Hepatocyte (in vitro differentiated cells): ENCODE data around the gene ZBTB44. TPM values are rescaled to one million over a fixed set of nuclear protein-coding genes. Genes with fewer than 3 reads are reported as not detected.

Experiments used
- DNase-seq: peaks from one replicate; pipeline ENCODE4 v3.0.0-alpha.2; 2016; ENCODE audit warnings: low spot score
- H2AFZ ChIP-seq: fragments of 200-600 bp; sonication (generic); 2 replicates; pipeline ENCODE4 v1.6.0; 2016; ENCODE audit warnings: antibody characterized with exemption, mild to moderate bottlenecking
- H3K27ac ChIP-seq: fragments of 200-600 bp; sonication (generic); 2 replicates; pipeline ENCODE4 v1.5.1; 2016; ENCODE audit warnings: mild to moderate bottlenecking
- H3K27me3 ChIP-seq: fragments of 200-600 bp; sonication (generic); 2 replicates; pipeline ENCODE4 v1.6.1; 2016
- H3K36me3 ChIP-seq: fragments of 200-600 bp; sonication (generic); replicated peaks from 2 replicates; pipeline ENCODE4 v1.5.1; 2016; ENCODE audit warnings: low read depth; ENCODE audit not compliant: insufficient read depth
- H3K4me1 ChIP-seq: fragments of 200-600 bp; sonication (generic); 2 replicates; pipeline ENCODE4 v1.5.1; 2016; ENCODE audit warnings: mild to moderate bottlenecking, moderate library complexity; ENCODE audit not compliant: insufficient read depth
- H3K4me2 ChIP-seq: fragments of 200-600 bp; sonication (generic); 2 replicates; pipeline ENCODE4 v1.6.0; 2016
- H3K4me3 ChIP-seq: fragments of 200-600 bp; sonication (generic); 2 replicates; pipeline ENCODE4 v1.5.1; 2016; ENCODE audit warnings: mild to moderate bottlenecking
- H3K79me2 ChIP-seq: fragments of 200-600 bp; sonication (generic); 2 replicates; pipeline ENCODE4 v1.6.0; 2017; ENCODE audit warnings: mild to moderate bottlenecking
- H3K9me2 ChIP-seq: fragments of 200-600 bp; sonication (generic); replicated peaks from 2 replicates; pipeline ENCODE4 v1.6.0; 2017; ENCODE audit warnings: mild to moderate bottlenecking; ENCODE audit not compliant: insufficient read depth
- H3K9me3 ChIP-seq: fragments of 200-600 bp; sonication (generic); 2 replicates; pipeline ENCODE4 v1.5.1; 2016; ENCODE audit warnings: low read depth, mild to moderate bottlenecking
- H4K20me1 ChIP-seq: fragments of 200-600 bp; sonication (generic); 2 replicates; pipeline ENCODE4 v1.6.0; 2016; ENCODE audit warnings: mild to moderate bottlenecking; ENCODE audit not compliant: insufficient read depth, poor library complexity, severe bottlenecking
- CTCF ChIP-seq: fragments of 200-600 bp; sonication (generic); IDR thresholded peaks from 2 replicates; pipeline ENCODE4 v1.5.1; 2016; ENCODE audit warnings: antibody characterized with exemption, mild to moderate bottlenecking; ENCODE audit not compliant: poor library complexity
- EZH2 ChIP-seq: fragments of 200-600 bp; sonication (generic); IDR thresholded peaks from 2 replicates; pipeline ENCODE4 v1.6.1; 2016; ENCODE audit warnings: antibody characterized with exemption, mild to moderate bottlenecking, borderline replicate concordance
- EZH2phosphoT487 ChIP-seq: fragments of 200-600 bp; sonication (generic); IDR thresholded peaks from one replicate; pipeline ENCODE4 v1.6.1; 2018; ENCODE audit warnings: antibody characterized with exemption, mild to moderate bottlenecking, low read depth, moderate library complexity; ENCODE audit not compliant: unreplicated experiment, severe bottlenecking
- WGBS: methylation state at CpG from one replicate; pipeline ENCODE4 v1.1.6; 2016; ENCODE audit warnings: low lambda C conversion rate; ENCODE audit errors: missing lambda C conversion rate; 5-methylcytosine and 5-hydroxymethylcytosine counted together
- polyA plus RNA-seq: library from polyadenylated mRNA; unstranded; fragments of >200 nt; fragmentation: Nextera tagmentation; extraction: Ambion mirVana; gene quantifications from 2 replicates; pipeline ENCODE4 v1.2.1, GENCODE V29; 2016
- total RNA-seq: library from RNA; depleted of rRNA; stranded (reverse); fragments of >200 nt; gene quantifications from 2 replicates; pipeline ENCODE4 v1.2.3, GENCODE V29; 2014

The ZBTB44 gene
- total and polyA plus RNA-seq, 2 experiments from 2014 or later, result 7.3 to 53.8 TPM

GRCh38 chr11:130188047-130188446 lies 126.7 kb downstream of the ZBTB44 start:
- H3K27me3 ChIP-seq, result no peaks in the 10 kb centered on the region
- no peaks in the 10 kb centered on the region for H3K36me3 ChIP-seq
- H3K9me3 ChIP-seq, result no peaks in the 10 kb centered on the region
- H3K79me2 ChIP-seq, result peaks cover 44% of the 10 kb centered on the region
- H3K4me3 ChIP-seq, result no peak overlapping the region
- no peaks in the 10 kb centered on the region for H3K9me2 ChIP-seq
- H3K4me1 ChIP-seq, result no peaks in the 10 kb centered on the region
- no peak for DNase-seq
- 91% methylated on average over 14 of the region's 14 CpGs for WGBS
- H3K4me2 ChIP-seq, result no peak overlapping the region
- no peaks in the 10 kb centered on the region for H4K20me1 ChIP-seq
- no peak overlapping the region for H2AFZ ChIP-seq
- no peak for TF ChIP-seq EZH2phosphoT487
- TF ChIP-seq EZH2, result no peak
- H3K27ac ChIP-seq, result no peak overlapping the region

GRCh38 chr11:130187096-130187495 lies 127.6 kb downstream of the ZBTB44 start:
- H3K9me2 ChIP-seq, result no peaks in the 10 kb centered on the region
- no peak overlapping the region for H3K27ac ChIP-seq
- TF ChIP-seq CTCF, result no peak
- TF ChIP-seq EZH2phosphoT487, result no peak
- TF ChIP-seq EZH2, result no peak
- no peak overlapping the region for H3K4me3 ChIP-seq
- no peaks in the 10 kb centered on the region for H3K36me3 ChIP-seq
- H3K79me2 ChIP-seq, result peaks cover 45% of the 10 kb centered on the region
- H2AFZ ChIP-seq, result no peak overlapping the region
- no peaks in the 10 kb centered on the region for H3K9me3 ChIP-seq
- no peak for DNase-seq
- no peaks in the 10 kb centered on the region for H4K20me1 ChIP-seq
- no peaks in the 10 kb centered on the region for H3K27me3 ChIP-seq
- H3K4me2 ChIP-seq, result no peak overlapping the region
- 97% methylated on average over 13 of the region's 13 CpGs for WGBS
- H3K4me1 ChIP-seq, result peaks cover 4% of the 10 kb centered on the region

GRCh38 chr11:130183878-130184610 lies 130.7 kb downstream of the ZBTB44 start:
- Histone ChIP-seq H3K79me2 (peaks cover 52% of the 10 kb centered on the region), H3K27me3 (no peaks in the 10 kb centered on the region), H3K9me3 (no peaks in the 10 kb centered on the region), H3K4me3 (no peak overlapping the region), H3K4me2 (no peak overlapping the region), H3K36me3 (no peaks in the 10 kb centered on the region), H2AFZ (no peak overlapping the region), H3K4me1 (peaks cover 26% of the 10 kb centered on the region), H4K20me1 (no peaks in the 10 kb centered on the region), H3K9me2 (no peaks in the 10 kb centered on the region), H3K27ac (no peak overlapping the region)
- TF ChIP-seq EZH2, result no peak
- TF ChIP-seq EZH2phosphoT487, result no peak
- TF ChIP-seq CTCF, result no peak
- DNase-seq, result no peak
- WGBS, result 76% methylated on average over 11 of the region's 11 CpGs
